H9 (cell line): ENCODE results near the gene CTNS. TPM values are rescaled to one million over a fixed set of nuclear protein-coding genes. Genes with fewer than 3 reads are reported as not detected.

Experiments
- DNase-seq: peaks from one replicate; pipeline ENCODE4 v3.0.0-alpha.2; 2017
- H2AFZ ChIP-seq: one replicate; pipeline ENCODE4 v1.6.1; 2013; ENCODE audit warnings: mild to moderate bottlenecking, low read length, control low read depth, moderate library complexity
- H2AK5ac ChIP-seq: 2 replicates; pipeline ENCODE4 v1.6.1; 2013; ENCODE audit warnings: low read length, control low read depth, mixed read lengths; ENCODE audit not compliant: insufficient read length
- H2BK120ac ChIP-seq: one replicate; pipeline ENCODE4 v1.6.1; 2013; ENCODE audit warnings: low read depth, mild to moderate bottlenecking, low read length, control low read depth, inconsistent platforms; ENCODE audit not compliant: poor library complexity, severe bottlenecking
- H2BK12ac ChIP-seq: 2 replicates; pipeline ENCODE4 v1.6.1; 2013; ENCODE audit warnings: low read length, control low read depth, mixed read lengths, low read depth; ENCODE audit not compliant: insufficient read length
- H2BK15ac ChIP-seq: 2 replicates; pipeline ENCODE4 v1.6.1; 2013; ENCODE audit warnings: low read depth, low read length, control low read depth
- H2BK20ac ChIP-seq: one replicate; pipeline ENCODE4 v1.6.1; 2013; ENCODE audit warnings: low read depth, mild to moderate bottlenecking, low read length, control low read depth, inconsistent platforms; ENCODE audit not compliant: poor library complexity, severe bottlenecking
- H2BK5ac ChIP-seq: 2 replicates; pipeline ENCODE4 v1.6.1; 2013; ENCODE audit warnings: low read length, control low read depth, mixed read lengths; ENCODE audit not compliant: insufficient read length
- H3K14ac ChIP-seq: 2 replicates; pipeline ENCODE4 v1.6.1; 2013; ENCODE audit warnings: low read length, control low read depth; ENCODE audit not compliant: insufficient read depth
- H3K18ac ChIP-seq: 2 replicates; pipeline ENCODE4 v1.6.1; 2013; ENCODE audit warnings: low read depth, mild to moderate bottlenecking, mixed read lengths, low read length, control low read depth; ENCODE audit not compliant: insufficient read length
- H3K23ac ChIP-seq: 2 replicates; pipeline ENCODE4 v1.6.1; 2013; ENCODE audit warnings: low read length, control low read depth, mixed read lengths, low read depth; ENCODE audit not compliant: insufficient read length
- H3K23me2 ChIP-seq: 2 replicates; pipeline ENCODE4 v1.6.1; 2013; ENCODE audit warnings: low read depth, mild to moderate bottlenecking, mixed read lengths, low read length, control low read depth; ENCODE audit not compliant: insufficient read length, poor library complexity, severe bottlenecking
- H3K27ac ChIP-seq: 2 replicates; pipeline ENCODE4 v1.5.1; 2013; ENCODE audit warnings: low read length, control low read depth, mixed read lengths, low read depth; ENCODE audit not compliant: insufficient read length
- H3K27me3 ChIP-seq: 2 replicates; pipeline ENCODE4 v1.6.1; 2013; ENCODE audit warnings: low read length, control low read depth, inconsistent platforms; ENCODE audit not compliant: insufficient read depth
- H3K4ac ChIP-seq: 2 replicates; pipeline ENCODE4 v1.6.1; 2013; ENCODE audit warnings: low read depth, mild to moderate bottlenecking, control low read depth, inconsistent platforms, low read length, moderate library complexity
- H3K4me1 ChIP-seq: 2 replicates; pipeline ENCODE4 v1.6.1; 2013; ENCODE audit warnings: low read length, control low read depth, inconsistent platforms; ENCODE audit not compliant: insufficient read depth
- H3K4me2 ChIP-seq: 2 replicates; pipeline ENCODE4 v1.6.1; 2013; ENCODE audit warnings: low read length, control low read depth, mixed read lengths; ENCODE audit not compliant: insufficient read length, insufficient read depth
- H3K56ac ChIP-seq: 2 replicates; pipeline ENCODE4 v1.6.1; 2013; ENCODE audit warnings: low read depth, mild to moderate bottlenecking, mixed read lengths, low read length, control low read depth; ENCODE audit not compliant: insufficient read length
- H3K79me1 ChIP-seq: 2 replicates; pipeline ENCODE4 v1.6.1; 2013; ENCODE audit warnings: low read depth, mild to moderate bottlenecking, moderate library complexity, low read length, control low read depth, inconsistent platforms; ENCODE audit not compliant: insufficient read depth, poor library complexity, severe bottlenecking
- H3K79me2 ChIP-seq: 2 replicates; pipeline ENCODE4 v1.6.1; 2013; ENCODE audit warnings: low read length, control low read depth, inconsistent platforms; ENCODE audit not compliant: insufficient read depth
- H3K9ac ChIP-seq: 2 replicates; pipeline ENCODE4 v1.6.1; 2013; ENCODE audit warnings: low read length, control low read depth, mixed read lengths; ENCODE audit not compliant: insufficient read length; ENCODE audit errors: extremely low read depth
- H3K9me3 ChIP-seq: one replicate; pipeline ENCODE4 v1.6.1; 2013; ENCODE audit warnings: low read depth, low read length, inconsistent platforms; ENCODE audit not compliant: control insufficient read depth
- H3T11ph ChIP-seq: one replicate; pipeline ENCODE4 v1.6.1; 2013; ENCODE audit warnings: mild to moderate bottlenecking, low read length, control low read depth, inconsistent platforms
- H4K20me1 ChIP-seq: one replicate; pipeline ENCODE4 v1.6.1; 2013; ENCODE audit not compliant: control insufficient read depth, insufficient read length, insufficient read depth
- H4K5ac ChIP-seq: 2 replicates; pipeline ENCODE4 v1.6.1; 2013; ENCODE audit warnings: low read depth, mild to moderate bottlenecking, mixed read lengths, low read length, control low read depth; ENCODE audit not compliant: insufficient read length
- H4K8ac ChIP-seq: replicated peaks from 2 replicates; pipeline ENCODE4 v1.6.1; 2013; ENCODE audit warnings: low read length, control low read depth, mixed read lengths, low read depth; ENCODE audit not compliant: insufficient read length
- H4K91ac ChIP-seq: 2 replicates; pipeline ENCODE4 v1.6.1; 2013; ENCODE audit warnings: low read depth, mild to moderate bottlenecking, moderate library complexity, mixed read lengths, low read length, control low read depth; ENCODE audit not compliant: insufficient read length
- H3K27ac Mint-ChIP-seq, 3 experiments: 2 replicates in 2 of 3; 3 replicates in 1 of 3; pipeline ENCODE4 v1.8.0; 2020 to 2021; ENCODE audit warnings: mixed read lengths in 3 of 3, mild to moderate bottlenecking in 1 of 3, moderate library complexity in 1 of 3
- H3K27me3 Mint-ChIP-seq: 2 replicates; pipeline ENCODE4 v1.8.0; 2021; ENCODE audit warnings: low read depth, mild to moderate bottlenecking, moderate library complexity, mixed read lengths
- H3K36me3 Mint-ChIP-seq, 3 experiments: 2 replicates in 2 of 3; 3 replicates in 1 of 3; pipeline ENCODE4 v1.8.0; 2020 to 2021; ENCODE audit warnings: low read depth in 3 of 3, mixed read lengths in 3 of 3; ENCODE audit not compliant: insufficient read depth in 1 of 3
- H3K4me1 Mint-ChIP-seq, 2 experiments: 2 replicates each; pipeline ENCODE4 v1.8.0; 2020; ENCODE audit warnings: mixed read lengths in 2 of 2
- H3K4me3 Mint-ChIP-seq, 2 experiments: 2 replicates in 1 of 2; 3 replicates in 1 of 2; pipeline ENCODE4 v1.8.0; 2020 to 2021; ENCODE audit warnings: mild to moderate bottlenecking in 2 of 2, mixed read lengths in 2 of 2, moderate library complexity in 1 of 2
- H3K9me3 Mint-ChIP-seq, 2 experiments: 2 replicates in 1 of 2; 3 replicates in 1 of 2; pipeline ENCODE4 v1.8.0; 2020; ENCODE audit warnings: mild to moderate bottlenecking in 2 of 2, mixed read lengths in 2 of 2, moderate library complexity in 1 of 2
- CTCF ChIP-seq: fragments of 200-600 bp; sonication (generic); conservative IDR thresholded peaks from 3 replicates; pipeline ENCODE4 v1.8.0; 2021; ENCODE audit warnings: antibody characterized with exemption, mild to moderate bottlenecking
- WGBS: extraction: QIAGEN DNeasy Blood & Tissue Kit; methylation state at CpG from one replicate; pipeline ENCODE4 v1.1.7; 2013; ENCODE audit warnings: missing lambda C conversion rate, low lambda C conversion rate, mixed read lengths; ENCODE audit not compliant: insufficient read length; ENCODE audit errors: extremely low coverage; 5-methylcytosine and 5-hydroxymethylcytosine counted together
- total RNA-seq: library from RNA; stranded (reverse); gene quantifications from 2 replicates; pipeline ENCODE4 v1.2.1, GENCODE V29; 2021

Gene CTNS
- total RNA-seq, 1 experiment from 2014 or later, result 12.8 TPM

GRCh38 chr17:3693829-3694231 is 57.3 kb downstream of the CTNS start:
- no peak overlapping the region for H2AFZ ChIP-seq
- H3K27me3 ChIP-seq, result no peaks in the 10 kb centered on the region
- H3K23me2 ChIP-seq, result peaks cover 4% of the 10 kb centered on the region
- H3K79me1 ChIP-seq, result no peaks in the 10 kb centered on the region
- peaks cover 3% of the 10 kb centered on the region for H4K20me1 ChIP-seq
- no peak overlapping the region for H3K9ac ChIP-seq
- Mint-ChIP-seq H3K36me3 (peaks cover 0 to 4% (median 0%) of the 10 kb centered on the region in 3 experiments; a peak in 1 of 7 replicates), H3K9me3 (no peaks in the 10 kb centered on the region; a peak in 3 of 5 replicates), H3K4me1 (peaks cover 5 to 13% of the 10 kb centered on the region in 2 experiments), H3K27me3 (peaks cover 44% of the 10 kb centered on the region), H3K27ac (no peak overlapping the region), H3K4me3 (no peak overlapping the region)
- H3T11ph ChIP-seq, result no peak overlapping the region
- no peak overlapping the region for H3K56ac ChIP-seq
- H4K91ac ChIP-seq, result no peak overlapping the region
- no peak overlapping the region for H2BK15ac ChIP-seq
- no peak for DNase-seq
- H3K14ac ChIP-seq, result no peak overlapping the region
- H3K4me1 ChIP-seq, result no peaks in the 10 kb centered on the region
- H3K27ac ChIP-seq, result no peak overlapping the region
- no peaks in the 10 kb centered on the region for H3K9me3 ChIP-seq
- H3K18ac ChIP-seq, result no peak overlapping the region
- H2BK120ac ChIP-seq, result no peak overlapping the region
- H2AK5ac ChIP-seq, result no peak overlapping the region
- no peaks in the 10 kb centered on the region for H3K79me2 ChIP-seq
- no peak overlapping the region for H3K23ac ChIP-seq
- H2BK12ac ChIP-seq, result no peak overlapping the region
- no peak overlapping the region for H3K4ac ChIP-seq
- WGBS, result no CpG with 5 or more reads among the region's 9 CpGs
- H2BK5ac ChIP-seq, result no peak overlapping the region
- H4K8ac ChIP-seq, result no peak overlapping the region
- no peak overlapping the region for H2BK20ac ChIP-seq
- H4K5ac ChIP-seq, result no peak overlapping the region
- no peak overlapping the region for H3K4me2 ChIP-seq
- no peak for TF ChIP-seq CTCF
